ENCODE measurements around the gene SPATA16.

The SPATA16 gene

GRCh38 chr3:173013219-173013832, 127.7 kb downstream of the SPATA16 start (continued):
- no peak for TF ChIP-seq ARNTL (CRISPR knock-in tag; IDR thresholded peaks at IDR 0.05; ENCODE audit: borderline replicate concordance, low read depth)
- TF ChIP-seq CSDC2 (CRISPR knock-in tag; IDR thresholded peaks at IDR 0.05), result no peak
- TF ChIP-seq ZFP30 (CRISPR knock-in tag; IDR thresholded peaks at IDR 0.05), result no peak
- no peak for TF ChIP-seq GLIS3 (CRISPR knock-in tag; IDR thresholded peaks at IDR 0.05)
- no peak for TF ChIP-seq ZNF70 (CRISPR knock-in tag; IDR thresholded peaks at IDR 0.05)
- TF ChIP-seq, protein P1, sequence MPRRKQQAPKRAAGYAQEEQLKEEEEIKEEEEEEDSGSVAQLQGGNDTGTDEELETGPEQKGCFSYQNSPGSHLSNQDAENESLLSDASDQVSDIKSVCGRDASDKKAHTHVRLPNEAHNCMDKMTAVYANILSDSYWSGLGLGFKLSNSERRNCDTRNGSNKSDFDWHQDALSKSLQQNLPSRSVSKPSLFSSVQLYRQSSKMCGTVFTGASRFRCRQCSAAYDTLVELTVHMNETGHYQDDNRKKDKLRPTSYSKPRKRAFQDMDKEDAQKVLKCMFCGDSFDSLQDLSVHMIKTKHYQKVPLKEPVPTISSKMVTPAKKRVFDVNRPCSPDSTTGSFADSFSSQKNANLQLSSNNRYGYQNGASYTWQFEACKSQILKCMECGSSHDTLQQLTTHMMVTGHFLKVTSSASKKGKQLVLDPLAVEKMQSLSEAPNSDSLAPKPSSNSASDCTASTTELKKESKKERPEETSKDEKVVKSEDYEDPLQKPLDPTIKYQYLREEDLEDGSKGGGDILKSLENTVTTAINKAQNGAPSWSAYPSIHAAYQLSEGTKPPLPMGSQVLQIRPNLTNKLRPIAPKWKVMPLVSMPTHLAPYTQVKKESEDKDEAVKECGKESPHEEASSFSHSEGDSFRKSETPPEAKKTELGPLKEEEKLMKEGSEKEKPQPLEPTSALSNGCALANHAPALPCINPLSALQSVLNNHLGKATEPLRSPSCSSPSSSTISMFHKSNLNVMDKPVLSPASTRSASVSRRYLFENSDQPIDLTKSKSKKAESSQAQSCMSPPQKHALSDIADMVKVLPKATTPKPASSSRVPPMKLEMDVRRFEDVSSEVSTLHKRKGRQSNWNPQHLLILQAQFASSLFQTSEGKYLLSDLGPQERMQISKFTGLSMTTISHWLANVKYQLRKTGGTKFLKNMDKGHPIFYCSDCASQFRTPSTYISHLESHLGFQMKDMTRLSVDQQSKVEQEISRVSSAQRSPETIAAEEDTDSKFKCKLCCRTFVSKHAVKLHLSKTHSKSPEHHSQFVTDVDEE (CRISPR knock-in tag; IDR thresholded peaks at IDR 0.05), result no peak

GRCh38 chr3:173009410-173009809, 131.6 kb downstream of the SPATA16 start:
- no peak for TF ChIP-seq POU6F1 (CRISPR knock-in tag; IDR thresholded peaks at IDR 0.05; ENCODE audit: borderline replicate concordance, low read depth)
- no peak for ATAC-seq

- TF ChIP-seq ZNF70 (CRISPR knock-in tag; IDR thresholded peaks at IDR 0.05) (no peak), CSDC2 (CRISPR knock-in tag; IDR thresholded peaks at IDR 0.05) (no peak)
- no peak for ATAC-seq
Measured at GRCh38 chr3:173008978-173009377, 132.1 kb downstream of the SPATA16 start.

DNA sequence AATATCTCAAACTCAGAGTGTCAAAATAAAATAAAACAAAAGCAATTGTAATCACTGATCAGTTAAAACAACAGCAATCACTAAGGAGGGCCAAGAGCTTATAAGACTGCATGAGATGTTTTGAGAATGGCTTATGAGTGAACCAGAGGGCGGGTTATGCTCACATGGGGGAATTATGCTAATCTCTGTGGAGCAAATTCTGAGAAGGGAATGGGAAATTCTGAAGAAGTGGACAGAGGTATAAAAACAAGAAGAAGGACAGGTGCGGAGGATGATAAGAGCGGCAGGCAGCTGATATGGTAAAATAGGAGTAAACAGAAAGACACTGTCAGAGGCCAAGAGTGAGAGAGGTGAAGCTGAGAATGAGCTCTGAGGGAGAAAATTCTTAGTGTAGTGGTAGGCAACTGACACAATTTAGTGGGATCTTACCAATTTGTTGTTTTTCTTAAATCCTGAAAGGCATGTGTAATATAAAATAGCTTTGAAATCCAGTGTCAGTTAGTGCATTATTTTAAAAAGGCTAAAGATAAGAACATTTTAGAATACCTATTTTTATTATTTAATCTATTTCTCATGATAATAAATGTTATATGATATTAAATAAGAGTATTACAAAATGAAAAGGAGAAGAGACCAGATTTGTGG, 133.8 kb downstream of the SPATA16 start:
- no peak for ATAC-seq
- TF ChIP-seq ARNTL (CRISPR knock-in tag; IDR thresholded peaks at IDR 0.05; ENCODE audit: borderline replicate concordance, low read depth), result no peak
- TF ChIP-seq, protein P1 (CRISPR knock-in tag; IDR thresholded peaks at IDR 0.05), result no peak
- no peak for TF ChIP-seq CSRNP3 (CRISPR knock-in tag; IDR thresholded peaks at IDR 0.05)
- no peak for TF ChIP-seq PPARA (CRISPR knock-in tag; IDR thresholded peaks at IDR 0.05; ENCODE audit: borderline replicate concordance)
- TF ChIP-seq ISL1 (CRISPR knock-in tag; IDR thresholded peaks at IDR 0.05), result no peak
- no peak for TF ChIP-seq ZC3H10 (CRISPR knock-in tag; IDR thresholded peaks at IDR 0.05)
- TF ChIP-seq ZNF8 (CRISPR knock-in tag; IDR thresholded peaks at IDR 0.05), result no peak
- no peak for TF ChIP-seq OSR1 (CRISPR knock-in tag; IDR thresholded peaks at IDR 0.05)
- TF ChIP-seq RARB (CRISPR knock-in tag; IDR thresholded peaks at IDR 0.05), result no peak
- no peak for TF ChIP-seq GLIS3 (CRISPR knock-in tag; IDR thresholded peaks at IDR 0.05)
- TF ChIP-seq POU6F1 (CRISPR knock-in tag; IDR thresholded peaks at IDR 0.05; ENCODE audit: borderline replicate concordance, low read depth), result no peak
- no peak for TF ChIP-seq CREB5 (CRISPR knock-in tag; IDR thresholded peaks at IDR 0.05; ENCODE audit: low read depth)
- TF ChIP-seq TOX (CRISPR knock-in tag; IDR thresholded peaks at IDR 0.05; ENCODE audit: borderline replicate concordance), result no peak
- no peak for TF ChIP-seq ZNF70 (CRISPR knock-in tag; IDR thresholded peaks at IDR 0.05)
- no peak for TF ChIP-seq ZFP3 (CRISPR knock-in tag; IDR thresholded peaks at IDR 0.05)
- no peak for TF ChIP-seq ZFP30 (CRISPR knock-in tag; IDR thresholded peaks at IDR 0.05)

Data from SK-N-SH treated with all-trans-retinoic acid at 6 μM for 48 hours (cell line).